Measurements from ENCODE around the gene MAP3K6.

MAP3K6 gene

GRCh38 chr1:27364696-27365371 lies 1.9 kb downstream of the MAP3K6 start:
- peaks cover 12 to 52% (median 31%) of the 10 kb centered on the region in 5 donors for H3K4me1 ChIP-seq (ENCODE audit: control insufficient read depth in 5 of 5, insufficient read depth in 5 of 5, low read length in 5 of 5)
- H3K27ac ChIP-seq (ENCODE audit: low read depth, low read length), result peak overlapping the region; percentile 93
- peak overlapping the region in 3 of 5 donors; percentile 21 to 93 (median 59) for H3K9ac ChIP-seq (ENCODE audit: low read length in 5 of 5)
- peak overlapping the region; percentile 77 to 81 (median 79) for H3K4me3 ChIP-seq (ENCODE audit: low read depth in 1 of 5, low read length in 5 of 5)
- H3K36me3 ChIP-seq (ENCODE audit: control insufficient read depth in 5 of 5, insufficient read depth in 5 of 5, low read length in 5 of 5), result peaks cover 0 to 48% (median 42%) of the 10 kb centered on the region in 5 donors
- no peaks in the 10 kb centered on the region for H3K9me3 ChIP-seq (ENCODE audit: control insufficient read depth in 5 of 5, low read length in 5 of 5)
- no peaks in the 10 kb centered on the region for H3K27me3 ChIP-seq (ENCODE audit: control insufficient read depth in 5 of 5, insufficient read depth in 4 of 5, low read length in 5 of 5)

- Histone ChIP-seq H3K4me1 (ENCODE audit: control insufficient read depth in 5 of 5, insufficient read depth in 5 of 5, low read length in 5 of 5) (peaks cover 12 to 52% (median 33%) of the 10 kb centered on the region in 5 donors), H3K4me3 (ENCODE audit: low read depth in 1 of 5, low read length in 5 of 5) (no peak overlapping the region), H3K36me3 (ENCODE audit: control insufficient read depth in 5 of 5, insufficient read depth in 5 of 5, low read length in 5 of 5) (peaks cover 0 to 56% (median 50%) of the 10 kb centered on the region in 5 donors), H3K27me3 (ENCODE audit: control insufficient read depth in 5 of 5, insufficient read depth in 4 of 5, low read length in 5 of 5) (no peaks in the 10 kb centered on the region), H3K9me3 (ENCODE audit: control insufficient read depth in 5 of 5, low read length in 5 of 5) (no peaks in the 10 kb centered on the region), H3K27ac (ENCODE audit: low read depth, low read length) (no peak overlapping the region), H3K9ac (ENCODE audit: low read length in 5 of 5) (peak overlapping the region in 1 of 5 donors; percentile 59)
These were observed 2.7 kb downstream of the MAP3K6 start for GRCh38 chr1:27363766-27364695.

- H3K27me3 ChIP-seq (ENCODE audit: control insufficient read depth in 5 of 5, insufficient read depth in 4 of 5, low read length in 5 of 5), result no peaks in the 10 kb centered on the region
- no peak overlapping the region for H3K27ac ChIP-seq (ENCODE audit: low read depth, low read length)
- no peaks in the 10 kb centered on the region for H3K9me3 ChIP-seq (ENCODE audit: control insufficient read depth in 5 of 5, low read length in 5 of 5)
- peaks cover 0 to 79% (median 71%) of the 10 kb centered on the region in 5 donors for H3K36me3 ChIP-seq (ENCODE audit: control insufficient read depth in 5 of 5, insufficient read depth in 5 of 5, low read length in 5 of 5)
- no peak overlapping the region for H3K4me3 ChIP-seq (ENCODE audit: low read depth in 1 of 5, low read length in 5 of 5)
- peaks cover 4 to 41% (median 27%) of the 10 kb centered on the region in 5 donors for H3K4me1 ChIP-seq (ENCODE audit: control insufficient read depth in 5 of 5, insufficient read depth in 5 of 5, low read length in 5 of 5)
- no peak overlapping the region for H3K9ac ChIP-seq (ENCODE audit: low read length in 5 of 5)
These were observed 5.2 kb downstream of the MAP3K6 start for GRCh38 chr1:27361553-27361952.

- H3K36me3 ChIP-seq (ENCODE audit: control insufficient read depth in 5 of 5, insufficient read depth in 5 of 5, low read length in 5 of 5), result peaks cover 0 to 85% (median 77%) of the 10 kb centered on the region in 5 donors
- H3K9me3 ChIP-seq (ENCODE audit: control insufficient read depth in 5 of 5, low read length in 5 of 5), result no peaks in the 10 kb centered on the region
- H3K4me1 ChIP-seq (ENCODE audit: control insufficient read depth in 5 of 5, insufficient read depth in 5 of 5, low read length in 5 of 5), result peaks cover 4 to 39% (median 27%) of the 10 kb centered on the region in 5 donors
- H3K9ac ChIP-seq (ENCODE audit: low read length in 5 of 5), result no peak overlapping the region
- H3K27me3 ChIP-seq (ENCODE audit: control insufficient read depth in 5 of 5, insufficient read depth in 4 of 5, low read length in 5 of 5), result no peaks in the 10 kb centered on the region
- no peak overlapping the region for H3K27ac ChIP-seq (ENCODE audit: low read depth, low read length)
- peak overlapping the region in 1 of 5 donors; percentile 47 for H3K4me3 ChIP-seq (ENCODE audit: low read depth in 1 of 5, low read length in 5 of 5)
These were observed 5.7 kb downstream of the MAP3K6 start for GRCh38 chr1:27361044-27361402.

- peak overlapping the region in 1 of 5 donors; percentile 47 for H3K4me3 ChIP-seq (ENCODE audit: low read depth in 1 of 5, low read length in 5 of 5)
- H3K9me3 ChIP-seq (ENCODE audit: control insufficient read depth in 5 of 5, low read length in 5 of 5), result no peaks in the 10 kb centered on the region
- peaks cover 0 to 91% (median 83%) of the 10 kb centered on the region in 5 donors for H3K36me3 ChIP-seq (ENCODE audit: control insufficient read depth in 5 of 5, insufficient read depth in 5 of 5, low read length in 5 of 5)
- no peak overlapping the region for H3K27ac ChIP-seq (ENCODE audit: low read depth, low read length)
- no peaks in the 10 kb centered on the region for H3K27me3 ChIP-seq (ENCODE audit: control insufficient read depth in 5 of 5, insufficient read depth in 4 of 5, low read length in 5 of 5)
- no peak overlapping the region for H3K9ac ChIP-seq (ENCODE audit: low read length in 5 of 5)
- peaks cover 4 to 37% (median 27%) of the 10 kb centered on the region in 5 donors for H3K4me1 ChIP-seq (ENCODE audit: control insufficient read depth in 5 of 5, insufficient read depth in 5 of 5, low read length in 5 of 5)
These were observed 6.4 kb downstream of the MAP3K6 start for GRCh38 chr1:27360159-27361043.

GRCh38 chr1:27359822-27360158 lies 7.0 kb downstream of the MAP3K6 start:
- peaks cover 0 to 95% (median 88%) of the 10 kb centered on the region in 5 donors for H3K36me3 ChIP-seq (ENCODE audit: control insufficient read depth in 5 of 5, insufficient read depth in 5 of 5, low read length in 5 of 5)
- no peaks in the 10 kb centered on the region for H3K9me3 ChIP-seq (ENCODE audit: control insufficient read depth in 5 of 5, low read length in 5 of 5)
- no peak overlapping the region for H3K4me3 ChIP-seq (ENCODE audit: low read depth in 1 of 5, low read length in 5 of 5)
- H3K27ac ChIP-seq (ENCODE audit: low read depth, low read length), result no peak overlapping the region
- H3K4me1 ChIP-seq (ENCODE audit: control insufficient read depth in 5 of 5, insufficient read depth in 5 of 5, low read length in 5 of 5), result peaks cover 0 to 31% (median 20%) of the 10 kb centered on the region in 5 donors
- H3K9ac ChIP-seq (ENCODE audit: low read length in 5 of 5), result no peak overlapping the region
- H3K27me3 ChIP-seq (ENCODE audit: control insufficient read depth in 5 of 5, insufficient read depth in 4 of 5, low read length in 5 of 5), result no peaks in the 10 kb centered on the region

- Histone ChIP-seq H3K36me3 (ENCODE audit: control insufficient read depth in 5 of 5, insufficient read depth in 5 of 5, low read length in 5 of 5) (peaks cover 0 to 90% (median 87%) of the 10 kb centered on the region in 5 donors), H3K4me3 (ENCODE audit: low read depth in 1 of 5, low read length in 5 of 5) (no peak overlapping the region), H3K27ac (ENCODE audit: low read depth, low read length) (no peak overlapping the region), H3K9ac (ENCODE audit: low read length in 5 of 5) (no peak overlapping the region), H3K27me3 (ENCODE audit: control insufficient read depth in 5 of 5, insufficient read depth in 4 of 5, low read length in 5 of 5) (no peaks in the 10 kb centered on the region), H3K9me3 (ENCODE audit: control insufficient read depth in 5 of 5, low read length in 5 of 5) (no peaks in the 10 kb centered on the region), H3K4me1 (ENCODE audit: control insufficient read depth in 5 of 5, insufficient read depth in 5 of 5, low read length in 5 of 5) (peaks cover 0 to 23% (median 17%) of the 10 kb centered on the region in 5 donors)
These were observed 7.8 kb downstream of the MAP3K6 start for GRCh38 chr1:27358928-27359313.

- Histone ChIP-seq H3K9ac (ENCODE audit: low read length in 5 of 5) (no peak overlapping the region), H3K4me1 (ENCODE audit: control insufficient read depth in 5 of 5, insufficient read depth in 5 of 5, low read length in 5 of 5) (peaks cover 0 to 23% (median 14%) of the 10 kb centered on the region in 5 donors), H3K27me3 (ENCODE audit: control insufficient read depth in 5 of 5, insufficient read depth in 4 of 5, low read length in 5 of 5) (no peaks in the 10 kb centered on the region), H3K27ac (ENCODE audit: low read depth, low read length) (no peak overlapping the region), H3K9me3 (ENCODE audit: control insufficient read depth in 5 of 5, low read length in 5 of 5) (no peaks in the 10 kb centered on the region), H3K4me3 (ENCODE audit: low read depth in 1 of 5, low read length in 5 of 5) (no peak overlapping the region), H3K36me3 (ENCODE audit: control insufficient read depth in 5 of 5, insufficient read depth in 5 of 5, low read length in 5 of 5) (peaks cover 0 to 90% (median 86%) of the 10 kb centered on the region in 5 donors)
These were observed 8.5 kb downstream of the MAP3K6 start for GRCh38 chr1:27358038-27358927.
